ENCODE measurements around the gene CLMN.
A peak's percentile ranks its signal among the peaks of the same experiment; 100 is the strongest.

The CLMN gene

GRCh38 chr14:95319312-95320077 lies at the start of gene CLMN:
Gene CLMN (minus strand): TSS chr14:95319908. CDS start chr14:95319792, 116 bp downstream.
- FAIRE-seq, result no peak

GRCh38 chr14:95365401-95365800 lies 45.7 kb upstream of the CLMN start:
- FAIRE-seq, result no peak

GRCh38 chr14:95364481-95365209 lies 44.9 kb upstream of the CLMN start:
- no peak for FAIRE-seq

- no peak for FAIRE-seq
These were observed 43.8 kb upstream of the CLMN start for GRCh38 chr14:95363468-95363954.

- FAIRE-seq, result no peak
These were observed 42.4 kb upstream of the CLMN start for GRCh38 chr14:95362138-95362494.

GRCh38 chr14:95361373-95362137 lies 41.8 kb upstream of the CLMN start:
- no peak for FAIRE-seq

GRCh38 chr14:95360828-95361227 lies 41.1 kb upstream of the CLMN start:
- FAIRE-seq, result no peak

- FAIRE-seq, result peak; percentile 40
These were observed 40.5 kb upstream of the CLMN start for GRCh38 chr14:95359994-95360826.

GRCh38 chr14:95356245-95356869 lies 36.6 kb upstream of the CLMN start:
- no peak for FAIRE-seq

GRCh38 chr14:95355422-95355821 lies 35.7 kb upstream of the CLMN start:
- FAIRE-seq, result no peak

GRCh38 chr14:95354834-95355233 lies 35.1 kb upstream of the CLMN start:
- FAIRE-seq, result no peak

GRCh38 chr14:95353664-95354063 lies 34.0 kb upstream of the CLMN start:
- FAIRE-seq, result no peak

- peak; percentile 19 for FAIRE-seq
These were observed 33.3 kb upstream of the CLMN start for GRCh38 chr14:95353007-95353406.

GRCh38 chr14:95352481-95352880 lies 32.8 kb upstream of the CLMN start:
- no peak for FAIRE-seq

GRCh38 chr14:95349241-95349640 lies 29.5 kb upstream of the CLMN start:
- FAIRE-seq, result no peak

- FAIRE-seq, result no peak
These were observed 28.8 kb upstream of the CLMN start for GRCh38 chr14:95348395-95349080.

- no peak for FAIRE-seq
These were observed 27.1 kb upstream of the CLMN start for GRCh38 chr14:95346820-95347219.

- FAIRE-seq, result no peak
These were observed 26.6 kb upstream of the CLMN start for GRCh38 chr14:95346266-95346665.

- no peak for FAIRE-seq
These were observed 25.3 kb upstream of the CLMN start for GRCh38 chr14:95345032-95345431.

- FAIRE-seq, result no peak
These were observed 24.8 kb upstream of the CLMN start for GRCh38 chr14:95344536-95344935.

- FAIRE-seq, result no peak
These were observed 21.9 kb upstream of the CLMN start for GRCh38 chr14:95341564-95341963.

Measured in A204.1 (cell line).